DOHH2 (cell line): ENCODE results near the gene SYVN1.

Experiments used
- H3F3A ChIP-seq: fragments of 200-600 bp; sonication (generic), shearing (Covaris generic); 2 replicates; pipeline ENCODE4 v1.6.0; 2016; ENCODE audit warnings: antibody characterized with exemption, mild to moderate bottlenecking; ENCODE audit not compliant: control insufficient read depth, insufficient read depth
- H3K27ac ChIP-seq: fragments of 200-600 bp; sonication (generic); 2 replicates; pipeline ENCODE4 v1.5.1; 2014; ENCODE audit warnings: low read depth, mild to moderate bottlenecking, low read length, moderate library complexity
- H3K27me3 ChIP-seq: fragments of 200-600 bp; sonication (generic); 2 replicates; pipeline ENCODE4 v1.6.1; 2014; ENCODE audit warnings: mild to moderate bottlenecking, low read length, mixed read lengths; ENCODE audit not compliant: control insufficient read depth
- H3K36me3 ChIP-seq: fragments of 200-600 bp; sonication (generic); 2 replicates; pipeline ENCODE4 v1.6.1; 2014; ENCODE audit warnings: mild to moderate bottlenecking, low read length, moderate library complexity, mixed read lengths; ENCODE audit not compliant: control insufficient read depth
- H3K4me1 ChIP-seq: fragments of 200-600 bp; sonication (generic); 2 replicates; pipeline ENCODE4 v1.6.1; 2014; ENCODE audit warnings: mild to moderate bottlenecking, low read length, mixed read lengths; ENCODE audit not compliant: control insufficient read depth
- H3K4me2 ChIP-seq: fragments of 200-600 bp; sonication (generic); 2 replicates; pipeline ENCODE4 v1.6.0; 2014; ENCODE audit warnings: mild to moderate bottlenecking, low read length, moderate library complexity
- H3K4me3 ChIP-seq: fragments of 200-600 bp; sonication (generic); 2 replicates; pipeline ENCODE4 v1.5.1; 2014; ENCODE audit warnings: mild to moderate bottlenecking, low read length, mixed read lengths
- H3K79me2 ChIP-seq: fragments of 200-600 bp; sonication (generic); 2 replicates; pipeline ENCODE4 v1.6.1; 2014; ENCODE audit warnings: mild to moderate bottlenecking, low read length, mixed read lengths; ENCODE audit not compliant: control insufficient read depth
- H3K9me2 ChIP-seq: fragments of 200-600 bp; sonication (generic); replicated peaks from 2 replicates; pipeline ENCODE4 v1.6.1; 2014; ENCODE audit warnings: mild to moderate bottlenecking, low read length, mixed read lengths; ENCODE audit not compliant: control insufficient read depth
- H3K9me3 ChIP-seq: fragments of 200-600 bp; sonication (generic); 2 replicates; pipeline ENCODE4 v1.6.1; 2014; ENCODE audit warnings: antibody characterized with exemption, low read length, mixed read lengths; ENCODE audit not compliant: control insufficient read depth, insufficient read depth
- H4K20me1 ChIP-seq: fragments of 200-600 bp; sonication (generic); 2 replicates; pipeline ENCODE4 v1.6.0; 2014; ENCODE audit warnings: low read depth, mild to moderate bottlenecking, antibody characterized with exemption, low read length, moderate library complexity; ENCODE audit not compliant: control insufficient read depth, insufficient read depth
- CTCF ChIP-seq: fragments of 200-600 bp; sonication (generic); IDR thresholded peaks from one replicate; pipeline ENCODE4 v1.5.1; 2014; ENCODE audit warnings: antibody characterized with exemption, mild to moderate bottlenecking, low read depth, low read length; ENCODE audit not compliant: poor library complexity, severe bottlenecking
- EZH2phosphoT487 ChIP-seq: fragments of 200-600 bp; sonication (generic); IDR thresholded peaks from 2 replicates; pipeline ENCODE4 v1.6.1; 2017; ENCODE audit warnings: borderline replicate concordance, mild to moderate bottlenecking, antibody characterized with exemption, low read length, moderate library complexity, mixed read lengths

The SYVN1 gene

GRCh38 chr11:65102142-65103095 is 31.9 kb downstream of the SYVN1 start:
- Histone ChIP-seq H3K4me1 (no peaks in the 10 kb centered on the region; the same call in 1 of the 2 replicates), H3K27ac (no peak overlapping the region), H3K79me2 (peaks cover 41% of the 10 kb centered on the region)

GRCh38 chr11:65100674-65101350 is 33.5 kb downstream of the SYVN1 start:
- Histone ChIP-seq H3K27me3 (no peaks in the 10 kb centered on the region), H3F3A (no peaks in the 10 kb centered on the region), H3K27ac (no peak overlapping the region), H3K9me2 (no peaks in the 10 kb centered on the region), H3K9me3 (no peaks in the 10 kb centered on the region), H3K4me1 (peaks cover 7% of the 10 kb centered on the region), H3K4me3 (no peak overlapping the region), H3K36me3 (peaks cover 35% of the 10 kb centered on the region), H3K4me2 (no peak overlapping the region), H3K79me2 (peaks cover 53% of the 10 kb centered on the region), H4K20me1 (peaks cover 2% of the 10 kb centered on the region; the same call in 1 of the 2 replicates)
- TF ChIP-seq CTCF (peak; percentile 26), EZH2phosphoT487 (no peak)

More at GRCh38 chr11:65102142-65103095, 31.9 kb downstream of the SYVN1 start:
- no peak for TF ChIP-seq EZH2phosphoT487
- TF ChIP-seq CTCF: no peak
- H4K20me1 ChIP-seq: no peaks in the 10 kb centered on the region
- no peaks in the 10 kb centered on the region for H3F3A ChIP-seq
- H3K9me3 ChIP-seq: no peaks in the 10 kb centered on the region
- peaks cover 31% of the 10 kb centered on the region for H3K36me3 ChIP-seq
- no peaks in the 10 kb centered on the region for H3K27me3 ChIP-seq
- H3K4me3 ChIP-seq: no peak overlapping the region
- no peaks in the 10 kb centered on the region for H3K9me2 ChIP-seq
- no peak overlapping the region for H3K4me2 ChIP-seq

GRCh38 chr11:65096926-65097325 is 37.4 kb downstream of the SYVN1 start:
- Histone ChIP-seq H3K36me3 (peaks cover 25% of the 10 kb centered on the region), H3K9me2 (no peaks in the 10 kb centered on the region), H3K79me2 (peaks cover 34% of the 10 kb centered on the region), H4K20me1 (peaks cover 2% of the 10 kb centered on the region; the same call in 1 of the 2 replicates), H3K9me3 (no peaks in the 10 kb centered on the region), H3K4me1 (peaks cover 17% of the 10 kb centered on the region), H3F3A (peaks cover 11% of the 10 kb centered on the region; the same call in 1 of the 2 replicates), H3K27ac (no peak overlapping the region), H3K4me2 (peak overlapping the region; percentile 69), H3K4me3 (peak overlapping the region; percentile 79), H3K27me3 (no peaks in the 10 kb centered on the region)
- no peak for TF ChIP-seq EZH2phosphoT487
- no peak for TF ChIP-seq CTCF
